Measurements from ENCODE around the gene CREG1. TPM values are rescaled to one million over a fixed set of nuclear protein-coding genes. Genes with fewer than 3 reads are reported as not detected.
"Not testable (repeated sequence)": the region's sequence is repeated elsewhere in the genome, so short reads cannot be mapped to it uniquely, and the experiment has no call there.

Gene CREG1
- total RNA-seq, 1 experiment from 2014 or later, result 63.8 TPM

- no peak for DNase-seq (ENCODE audit: low read depth)
Measured at GRCh38 chr1:167564612-167565270, 11.2 kb upstream of the CREG1 start.

GRCh38 chr1:167563579-167564246 is 10.2 kb upstream of the CREG1 start:
- DNase-seq (ENCODE audit: low read depth), result peak; percentile 37

- DNase-seq (ENCODE audit: low read depth), result peak; percentile 29
Measured at GRCh38 chr1:167562702-167563101, 9.1 kb upstream of the CREG1 start.

GRCh38 chr1:167561753-167562152 is 8.2 kb upstream of the CREG1 start:
- DNase-seq (ENCODE audit: low read depth), result peak; percentile 37

GRCh38 chr1:167555971-167556714 is 2.6 kb upstream of the CREG1 start:
- DNase-seq (ENCODE audit: low read depth), result peak; percentile 58

- not testable (repeated sequence) for DNase-seq (ENCODE audit: low read depth)
Measured at GRCh38 chr1:167555072-167555471, 1.5 kb upstream of the CREG1 start.

- no peak for DNase-seq (ENCODE audit: low read depth)
Measured at GRCh38 chr1:167554028-167554779, 642 bp upstream of the CREG1 start.

GRCh38 chr1:167551362-167551761 is 2.2 kb downstream of the CREG1 start:
- no peak for DNase-seq (ENCODE audit: low read depth)

GRCh38 chr1:167548059-167548932 is 5.3 kb downstream of the CREG1 start:
- no peak for DNase-seq (ENCODE audit: low read depth)

- no peak for DNase-seq (ENCODE audit: low read depth)
Measured at GRCh38 chr1:167546935-167547334, 6.6 kb downstream of the CREG1 start.

GRCh38 chr1:167545349-167545748 is 8.2 kb downstream of the CREG1 start:
- DNase-seq (ENCODE audit: low read depth), result no peak

GRCh38 chr1:167544447-167545093 is 9.0 kb downstream of the CREG1 start:
- no peak for DNase-seq (ENCODE audit: low read depth)

- DNase-seq (ENCODE audit: low read depth), result no peak
Measured at GRCh38 chr1:167543199-167543990, 10.2 kb downstream of the CREG1 start.

- no peak for DNase-seq (ENCODE audit: low read depth)
Measured at GRCh38 chr1:167542109-167543032, 11.2 kb downstream of the CREG1 start.

- DNase-seq (ENCODE audit: low read depth), result no peak
Measured at GRCh38 chr1:167541610-167542009, 12.0 kb downstream of the CREG1 start.

- no peak for DNase-seq (ENCODE audit: low read depth)
Measured at GRCh38 chr1:167541003-167541402, 12.6 kb downstream of the CREG1 start.

- peak; percentile 43 for DNase-seq (ENCODE audit: low read depth)
Measured at GRCh38 chr1:167538657-167539056, 14.9 kb downstream of the CREG1 start.

- peak; percentile 43 for DNase-seq (ENCODE audit: low read depth)
Measured at GRCh38 chr1:167533851-167534300, 19.7 kb downstream of the CREG1 start.
